Measurements from ENCODE around the gene EPS8.

DNA sequence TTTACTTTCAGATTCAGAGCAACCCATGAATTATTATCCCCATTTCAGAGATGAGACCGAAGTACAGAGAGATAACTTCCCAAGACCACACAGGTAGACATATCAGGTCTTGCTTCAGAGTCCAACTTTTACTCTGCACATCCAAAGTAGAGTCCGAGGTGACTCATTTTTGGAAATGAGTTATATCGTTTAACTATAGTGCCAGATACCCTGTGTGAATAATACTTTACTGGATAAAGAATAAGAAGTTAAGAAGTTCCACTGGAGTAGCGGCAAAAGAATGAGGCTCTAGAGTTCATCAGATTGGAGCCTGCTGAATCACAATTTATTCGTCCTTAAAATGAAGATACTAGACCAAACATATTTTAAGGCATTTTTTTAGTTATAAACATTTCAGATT, 124.7 kb downstream of the EPS8 start:
- TF ChIP-seq, protein P1, sequence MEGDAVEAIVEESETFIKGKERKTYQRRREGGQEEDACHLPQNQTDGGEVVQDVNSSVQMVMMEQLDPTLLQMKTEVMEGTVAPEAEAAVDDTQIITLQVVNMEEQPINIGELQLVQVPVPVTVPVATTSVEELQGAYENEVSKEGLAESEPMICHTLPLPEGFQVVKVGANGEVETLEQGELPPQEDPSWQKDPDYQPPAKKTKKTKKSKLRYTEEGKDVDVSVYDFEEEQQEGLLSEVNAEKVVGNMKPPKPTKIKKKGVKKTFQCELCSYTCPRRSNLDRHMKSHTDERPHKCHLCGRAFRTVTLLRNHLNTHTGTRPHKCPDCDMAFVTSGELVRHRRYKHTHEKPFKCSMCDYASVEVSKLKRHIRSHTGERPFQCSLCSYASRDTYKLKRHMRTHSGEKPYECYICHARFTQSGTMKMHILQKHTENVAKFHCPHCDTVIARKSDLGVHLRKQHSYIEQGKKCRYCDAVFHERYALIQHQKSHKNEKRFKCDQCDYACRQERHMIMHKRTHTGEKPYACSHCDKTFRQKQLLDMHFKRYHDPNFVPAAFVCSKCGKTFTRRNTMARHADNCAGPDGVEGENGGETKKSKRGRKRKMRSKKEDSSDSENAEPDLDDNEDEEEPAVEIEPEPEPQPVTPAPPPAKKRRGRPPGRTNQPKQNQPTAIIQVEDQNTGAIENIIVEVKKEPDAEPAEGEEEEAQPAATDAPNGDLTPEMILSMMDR (conservative IDR thresholded peaks at IDR 0.05): no peak
- no peak for TF ChIP-seq EZH2 (IDR thresholded peaks at IDR 0.05; ENCODE audit: low read depth)

All from PC-9 (cell line).